NCI-H1417 (cell line): ENCODE data around the gene PBX1.
"Not testable (repeated sequence)": the region's sequence is repeated elsewhere in the genome, so short reads cannot be mapped to it uniquely, and the experiment has no call there.

ENCODE experiments used
- DNase-seq, 3 experiments: peaks; one replicate each; lab custom pipeline; 2025; lab: John Stamatoyannopoulos, UW

Gene PBX1

GRCh38 chr1:164558461-164559341 lies at the start of gene PBX1:
TSS of gene PBX1 (plus strand) at chr1:164559184.
- peak; percentile 95 to 100 (median 99) for DNase-seq

DNA sequence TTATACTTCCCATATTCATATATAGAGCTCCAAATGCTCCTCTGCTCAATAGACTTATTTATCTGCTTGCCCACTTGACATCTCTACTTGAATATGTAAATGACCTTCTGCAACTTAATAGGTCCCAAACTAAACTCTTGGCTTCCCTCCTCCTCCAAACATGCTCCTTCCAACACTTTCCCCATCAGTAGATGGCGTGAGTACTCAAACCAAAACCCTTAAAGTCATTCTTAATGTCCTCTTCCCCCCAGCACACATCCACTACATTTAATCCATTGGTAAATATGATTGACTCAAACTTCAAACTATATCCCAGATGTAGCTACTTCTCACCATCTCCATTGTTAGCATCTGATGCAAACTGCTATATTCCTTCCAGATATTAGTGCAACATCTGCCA lies 48.5 kb upstream of the PBX1 start:
- peak in 1 of 3 experiments; percentile 6 for DNase-seq

DNA sequence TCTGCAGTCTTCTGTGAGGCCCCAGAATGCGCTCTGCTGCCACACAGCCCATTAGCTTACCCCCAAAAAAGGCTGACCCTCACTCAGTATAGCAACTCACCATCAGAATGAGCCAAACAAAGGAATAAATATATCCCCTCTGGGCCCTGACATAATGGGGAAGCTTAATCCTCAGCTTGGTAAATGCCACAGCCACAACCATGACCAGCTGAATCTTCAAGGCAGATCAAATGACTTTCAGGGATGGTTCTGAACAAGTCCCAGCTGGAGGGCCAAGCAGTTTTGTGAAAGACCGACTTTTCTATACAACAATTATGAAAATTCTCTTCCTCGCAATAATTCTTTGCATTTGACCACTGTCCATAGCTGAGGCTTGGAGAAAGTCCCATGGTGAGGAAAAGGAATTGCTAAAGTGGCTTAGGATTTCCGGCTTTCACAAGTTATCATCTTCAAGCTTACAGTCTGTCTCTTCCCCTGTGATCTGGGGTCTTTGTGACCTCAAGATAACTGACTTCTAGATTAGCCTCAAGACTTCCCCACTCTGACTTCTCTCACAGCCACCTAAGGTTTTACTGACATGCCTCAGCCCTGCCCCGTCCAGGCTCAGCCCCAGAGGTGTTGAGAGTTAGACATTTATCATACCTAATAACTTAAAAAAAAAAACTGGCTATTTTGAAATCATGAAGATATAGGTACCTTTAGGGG lies 47.8 kb upstream of the PBX1 start:
- DNase-seq, result no peak

GRCh38 chr1:164515231-164515630 lies 43.8 kb upstream of the PBX1 start:
- DNase-seq, result no peak

DNA sequence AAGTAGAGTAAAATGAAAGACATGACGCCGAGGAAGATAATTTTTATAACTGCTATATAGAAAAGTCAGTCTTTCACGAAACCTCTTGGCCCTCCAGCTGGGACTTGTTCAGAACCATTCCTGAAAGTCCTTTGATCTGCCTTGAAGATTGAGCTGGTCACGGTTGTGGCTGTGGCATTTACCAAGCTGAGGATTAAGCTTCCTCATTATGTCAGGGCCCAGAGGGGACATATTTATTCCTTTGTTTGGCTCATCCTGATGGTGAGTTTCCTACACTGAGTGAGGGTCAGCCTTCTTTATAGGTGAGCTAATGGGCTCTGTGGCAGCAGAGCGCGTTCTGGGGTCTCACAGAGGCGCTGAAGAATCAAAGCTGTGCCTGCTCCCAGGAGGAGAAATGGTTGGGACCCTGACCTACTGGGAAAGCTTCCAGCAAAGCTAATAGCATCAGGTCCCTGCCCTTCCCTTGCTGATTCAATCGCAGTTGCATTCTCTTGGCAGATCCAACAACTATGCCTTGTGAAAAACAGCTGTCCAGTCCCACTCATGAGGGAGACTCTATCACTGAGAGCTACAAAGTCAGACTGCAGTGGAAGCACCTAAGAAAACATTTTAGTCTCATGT lies 43.2 kb upstream of the PBX1 start:
- DNase-seq, result no peak

DNA sequence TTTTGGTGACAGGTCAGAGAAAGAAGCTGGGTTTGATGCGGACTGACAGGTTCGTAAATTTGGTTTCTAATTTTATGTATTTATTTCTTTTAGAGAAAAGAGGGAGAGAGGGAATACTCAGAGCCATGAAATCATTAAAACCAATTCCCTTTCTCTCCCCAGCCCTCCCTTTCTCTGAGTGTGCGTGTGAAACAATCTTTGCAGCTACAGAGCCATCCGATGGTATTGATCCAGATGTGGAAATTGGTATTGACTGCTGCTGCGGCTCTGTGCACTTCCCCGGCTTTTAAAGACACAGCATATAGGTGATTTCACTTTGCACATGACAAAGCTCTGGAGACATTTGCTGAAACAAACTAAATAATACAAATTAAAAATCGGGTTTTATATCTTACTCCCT lies 42.4 kb upstream of the PBX1 start:
- no peak for DNase-seq

DNA sequence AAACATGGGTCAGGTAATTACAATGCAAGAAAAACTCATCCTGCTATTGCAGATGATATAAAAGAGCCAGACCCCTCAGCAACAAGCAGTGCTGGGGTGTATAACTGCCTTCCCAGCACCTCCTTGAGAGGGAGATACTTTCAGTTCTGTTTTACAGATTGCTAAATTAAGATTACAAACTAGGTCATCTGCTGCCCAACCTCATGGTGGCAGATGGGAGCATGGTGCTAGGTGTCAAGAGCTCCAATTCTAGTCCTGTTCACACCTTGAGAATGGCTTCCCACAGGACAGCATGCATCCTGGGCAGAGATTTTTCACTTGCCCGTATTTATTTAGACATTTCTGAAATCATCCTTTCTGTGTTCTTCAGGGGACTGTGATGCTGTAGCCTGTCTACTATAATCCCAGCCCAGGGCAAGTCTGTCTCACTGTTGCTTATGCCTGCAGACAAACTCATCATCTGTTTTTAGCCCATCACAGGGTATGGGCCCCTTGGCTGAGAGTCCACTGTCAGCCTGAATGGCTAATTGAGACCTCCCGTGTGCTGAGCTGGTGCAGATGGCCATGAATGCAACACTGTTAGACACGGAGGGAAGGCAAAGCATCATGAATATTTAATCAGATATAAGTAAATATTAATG lies 40.2 kb upstream of the PBX1 start:
- DNase-seq, result no peak

GRCh38 chr1:164519426-164519825 lies 39.6 kb upstream of the PBX1 start:
- no peak for DNase-seq

DNA sequence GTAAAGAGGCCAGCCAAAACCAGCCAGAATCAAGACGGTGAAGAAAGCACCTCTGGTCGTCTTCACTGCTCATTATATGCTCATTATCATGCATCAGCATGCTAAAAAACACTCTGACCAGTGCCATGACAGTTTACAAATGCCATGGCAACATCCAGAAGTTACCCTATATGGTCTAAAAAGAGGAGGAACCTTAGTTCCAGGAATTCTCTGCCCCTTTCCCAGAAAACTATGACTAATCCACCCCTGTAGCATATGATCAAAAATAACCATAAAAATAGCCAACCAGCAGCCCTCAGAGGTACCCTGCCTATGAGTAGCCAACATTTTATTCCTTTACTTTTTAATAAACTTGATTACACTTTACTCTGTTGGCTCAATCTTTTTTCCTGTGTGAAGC lies 34.2 kb upstream of the PBX1 start:
- DNase-seq, result no peak

DNA sequence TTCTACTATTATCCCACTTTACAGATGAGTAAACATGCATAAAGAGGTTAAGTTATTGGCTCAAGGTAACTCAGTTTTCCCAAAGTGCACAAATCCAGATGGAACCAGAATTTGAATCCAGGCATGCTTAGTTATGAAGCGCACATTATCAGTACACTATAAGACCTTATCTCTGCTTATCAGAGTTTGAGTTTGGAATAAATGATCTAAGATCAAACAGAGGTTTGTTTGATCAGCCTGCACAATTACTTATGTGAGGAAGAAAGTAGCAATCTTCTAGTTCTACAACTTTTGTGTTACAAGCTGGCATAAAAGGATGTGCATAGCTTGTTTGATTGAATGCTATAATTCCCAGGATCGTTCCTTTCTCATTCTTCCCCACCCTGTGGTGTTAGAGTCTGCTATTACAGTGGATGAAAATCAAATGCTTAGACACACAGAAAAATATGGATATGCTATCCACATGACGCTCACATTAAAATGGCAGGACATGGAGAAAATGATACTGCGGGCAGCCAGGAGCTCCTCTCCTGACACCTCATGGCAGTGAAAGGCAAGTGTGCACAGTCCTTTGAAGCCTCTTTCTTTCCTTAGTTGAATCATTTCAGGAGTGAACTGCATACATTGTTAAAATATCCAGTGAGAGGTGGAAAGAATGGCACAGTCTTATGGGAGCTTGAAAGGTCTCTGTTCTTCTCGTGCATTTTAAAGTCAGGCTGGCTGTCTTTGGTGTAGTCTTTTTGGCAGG lies 23.9 kb upstream of the PBX1 start:
- no peak for DNase-seq

- DNase-seq, result not testable (repeated sequence)
Observed at GRCh38 chr1:164552463-164552988, 6.5 kb upstream of the PBX1 start.

- peak in 1 of 3 experiments; percentile 59 for DNase-seq
Observed at GRCh38 chr1:164557270-164557669, 1.7 kb upstream of the PBX1 start.

DNA sequence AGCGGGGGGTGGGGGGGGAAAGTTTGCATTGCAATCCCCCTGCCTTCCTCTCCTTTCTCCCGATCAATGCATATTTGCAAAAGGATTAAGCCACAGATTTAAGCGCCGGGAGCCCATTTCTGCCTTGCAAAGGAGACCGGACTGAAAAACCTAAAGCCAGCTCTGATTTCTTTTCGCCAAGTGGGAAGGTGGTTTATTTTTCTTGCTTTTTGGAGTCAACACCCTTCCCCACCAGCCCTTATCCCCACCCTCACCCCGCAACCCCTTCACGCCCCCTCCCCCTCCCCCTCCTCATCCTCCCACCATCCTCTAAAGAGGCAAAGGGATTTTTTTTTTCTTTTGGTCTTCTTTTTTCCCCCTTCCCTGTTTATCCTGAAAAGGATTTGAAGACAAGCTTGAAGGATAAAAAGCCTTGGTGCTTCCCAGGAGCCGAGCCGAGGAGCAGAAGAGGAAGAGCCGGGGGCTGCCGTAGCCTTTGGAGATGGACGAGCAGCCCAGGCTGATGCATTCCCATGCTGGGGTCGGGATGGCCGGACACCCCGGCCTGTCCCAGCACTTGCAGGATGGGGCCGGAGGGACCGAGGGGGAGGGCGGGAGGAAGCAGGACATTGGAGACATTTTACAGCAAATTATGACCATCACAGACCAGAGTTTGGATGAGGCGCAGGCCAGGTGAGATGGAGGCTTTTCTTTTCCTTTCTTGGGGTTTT lies 513 bp downstream of the PBX1 start:
- peak; percentile 59 to 89 (median 75) for DNase-seq

DNA sequence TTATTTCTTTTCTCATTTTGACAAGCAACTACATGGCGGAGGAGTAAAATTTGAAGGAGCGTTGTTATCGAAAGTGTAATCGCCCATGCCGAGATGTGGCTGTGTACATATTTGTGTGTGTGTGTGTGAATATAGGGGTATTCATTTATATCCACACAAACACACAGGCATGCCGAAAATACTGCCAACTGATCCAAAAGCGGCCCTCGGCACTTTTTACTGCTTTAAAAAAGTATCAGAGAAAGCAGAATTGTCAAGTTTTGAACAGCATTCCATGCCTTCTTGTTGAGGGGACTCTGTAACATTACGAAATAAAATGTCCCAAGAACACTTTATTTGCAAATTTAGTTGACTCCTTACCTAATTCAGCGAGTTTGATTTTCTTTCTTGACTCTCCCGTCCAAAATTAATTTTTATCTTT lies 1.1 kb downstream of the PBX1 start:
- peak; percentile 59 to 77 (median 74) for DNase-seq

GRCh38 chr1:164560556-164560955 lies 1.6 kb downstream of the PBX1 start:
- DNase-seq, result peak in 2 of 3 experiments; percentile 50 to 58

- peak in 2 of 3 experiments; percentile 50 to 58 for DNase-seq
Observed at GRCh38 chr1:164561007-164561406, 2.0 kb downstream of the PBX1 start.

DNA sequence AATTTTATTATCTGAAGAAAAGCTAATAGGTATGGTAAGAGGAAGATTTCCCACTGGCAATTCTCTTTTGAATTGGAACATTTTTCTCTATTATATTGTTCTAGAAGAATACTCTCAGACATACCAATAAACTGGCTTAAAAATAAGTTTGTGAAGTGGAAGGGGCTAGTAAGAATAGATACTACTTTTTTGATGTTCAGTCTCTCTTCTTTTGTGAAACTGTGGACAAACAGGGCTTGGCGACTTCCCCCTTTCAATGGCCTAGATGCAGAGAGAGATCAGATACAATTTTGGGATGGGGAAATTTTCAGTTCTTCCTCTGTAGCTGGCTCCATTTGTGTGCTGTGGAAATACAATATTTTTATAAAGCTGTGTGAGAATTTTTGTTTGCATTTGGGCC lies 2.5 kb downstream of the PBX1 start:
- peak in 2 of 3 experiments; percentile 26 to 60 for DNase-seq

GRCh38 chr1:164562061-164562460 lies 3.1 kb downstream of the PBX1 start:
- DNase-seq, result peak in 1 of 3 experiments; percentile 39

DNA sequence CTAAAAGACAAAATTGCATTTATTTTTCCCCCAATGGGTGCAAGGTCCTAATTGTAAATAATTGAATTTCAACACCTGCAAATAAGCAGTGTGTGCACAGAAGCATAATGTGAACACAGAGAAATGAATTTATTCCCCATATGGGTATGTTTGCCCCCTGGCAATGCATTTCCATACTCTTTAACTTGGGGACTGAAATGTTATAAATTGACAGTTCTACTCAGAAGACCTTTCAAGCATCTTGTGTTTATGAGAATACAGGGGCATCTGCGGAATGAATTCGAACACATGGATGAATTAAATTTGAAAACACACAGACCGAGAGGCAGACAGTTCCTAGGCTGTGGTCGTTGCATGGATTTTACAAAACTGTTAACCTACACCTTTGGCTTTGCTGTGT lies 3.5 kb downstream of the PBX1 start:
- peak in 2 of 3 experiments; percentile 8 to 42 for DNase-seq

DNA sequence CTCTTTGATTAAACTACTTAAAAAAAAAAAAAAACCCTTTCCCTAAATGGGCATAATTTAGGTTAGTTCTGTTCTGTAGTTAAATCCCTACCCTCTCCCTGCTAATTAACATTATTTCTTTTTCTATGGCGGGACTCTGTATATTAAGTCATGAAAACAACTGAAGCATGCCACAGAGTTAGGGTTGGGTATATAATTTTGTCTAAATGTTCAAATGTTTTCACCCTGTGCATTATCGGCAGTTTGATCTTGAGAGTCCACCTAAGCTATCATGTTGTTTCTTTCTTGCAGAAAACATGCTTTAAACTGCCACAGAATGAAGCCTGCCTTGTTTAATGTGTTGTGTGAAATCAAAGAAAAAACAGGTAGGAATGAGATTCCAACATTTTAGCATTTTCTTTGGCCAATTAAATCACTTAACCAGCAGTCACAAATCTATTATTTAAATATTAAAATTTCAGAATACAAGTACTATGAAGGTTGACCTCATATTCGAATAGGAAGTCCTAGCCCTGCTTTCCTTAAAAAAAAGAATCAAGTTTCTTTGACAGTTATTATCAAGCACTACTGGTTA lies 4.0 kb downstream of the PBX1 start:
- DNase-seq, result peak in 1 of 3 experiments; percentile 42
